Esophagus squamous epithelium (tissue), 4 donors: ENCODE measurements around the gene ALKBH3.

Experiments used
- CTCF ChIP-seq, 6 experiments: fragments of 450-650 bp in 4 of 6; fragments of 200-600 bp in 2 of 6; sonication (generic) in 2 of 6; IDR thresholded peaks; one replicate each; pipeline ENCODE4 v1.5.1; 2016 to 2019; ENCODE audit warnings: antibody characterized with exemption in 6 of 6, mild to moderate bottlenecking in 4 of 6, moderate library complexity in 4 of 6
- POLR2A ChIP-seq, 4 donors: fragments of 450-650 bp; IDR thresholded peaks; one replicate each; pipeline ENCODE4 v1.6.1; 2017; ENCODE audit warnings: antibody characterized with exemption in 4 of 4, mild to moderate bottlenecking in 4 of 4, moderate library complexity in 3 of 4

GRCh38 chr11:43913829-43914380 lies 33.3 kb downstream of the ALKBH3 start:
- TF ChIP-seq CTCF (IDR thresholded peaks at IDR 0.05): no peak
- no peak for TF ChIP-seq POLR2A (IDR thresholded peaks at IDR 0.05)
